ENCODE measurements around the gene PFAS. TPM values are rescaled to one million over a fixed set of nuclear protein-coding genes. Genes with fewer than 3 reads are reported as not detected.

PFAS gene
- total and polyA plus RNA-seq, 10 donors = 12.6 to 70.3 (median 26.4) TPM

- 84 to 90% (median 87%) methylated on average over 24 of the region's 24 CpGs for WGBS, 5 donors
- no peaks in the 10 kb centered on the region for H3K4me1 ChIP-seq
- H3K9me3 ChIP-seq = no peaks in the 10 kb centered on the region
- intact Hi-C loops (cut with DNase I; ENCODE audit: low total_unique reads) = no loop called here
- peak; percentile 56 for DNase-seq
- no peak overlapping the region for H3K27ac ChIP-seq
- H3K36me3 ChIP-seq = peaks cover 0 to 37% (median 0%) of the 10 kb centered on the region in 6 donors
- TF ChIP-seq POLR2A (IDR thresholded peaks at IDR 0.05) (no peak), CTCF (IDR thresholded peaks at IDR 0.05 in 8 of 11, conservative IDR thresholded peaks at IDR 0.05 in 3 of 11) (no peak), POLR2AphosphoS5 (IDR thresholded peaks at IDR 0.05) (peak in 1 of 3 donors; percentile 15)
- H3K4me3 ChIP-seq = no peak overlapping the region
- H3K27me3 ChIP-seq (replicated peaks in 1 of 7) = peaks cover 0 to 36% (median 4%) of the 10 kb centered on the region in 7 donors
Measured at GRCh38 chr17:8318010-8318935, 69.2 kb downstream of the PFAS start.

Other genes starting within 250 kb of the PFAS start
- gene GUCY2D, start 246.7 kb upstream of the PFAS start, total RNA-seq = under 1 TPM in 2 of 7 donors, not detected in 5; 0.07 to 0.43 TPM
- under 1 TPM in 1 of 3 donors, not detected in 2; 0.03 TPM for gene GUCY2D, start 246.7 kb upstream of the PFAS start, polyA plus RNA-seq
- 1 to 10 TPM in 5 of 7 donors, under 1 TPM in 2; 0.13 to 6.2 (median 2.8) TPM for gene ALOX15B, start 210.2 kb upstream of the PFAS start, total RNA-seq
- gene ALOX15B, start 210.2 kb upstream of the PFAS start, polyA plus RNA-seq = 1 to 10 TPM; 1.0 to 7.8 (median 2.7) TPM
- 1 to 10 TPM in 2 of 7 donors, under 1 TPM in 1, not detected in 4; 0.47 to 1.3 (median 1.0) TPM for gene ALOX12B, start 161.6 kb upstream of the PFAS start, total RNA-seq
- under 1 TPM; 0.80 to 0.89 (median 0.83) TPM for gene ALOX12B, start 161.6 kb upstream of the PFAS start, polyA plus RNA-seq
- not detected for gene ALOXE3, start 130.8 kb upstream of the PFAS start, total RNA-seq
- gene ALOXE3, start 130.8 kb upstream of the PFAS start, polyA plus RNA-seq = under 1 TPM in 1 of 3 donors, not detected in 2; 0.03 TPM
- under 1 TPM in 2 of 7 donors, not detected in 5; 0.41 to 0.67 TPM for gene HES7, start 125.2 kb upstream of the PFAS start, total RNA-seq
- gene HES7, start 125.2 kb upstream of the PFAS start, polyA plus RNA-seq = under 1 TPM; 0.04 to 0.53 (median 0.32) TPM
- 100 to 1,000 TPM in 2 of 7 donors, 10 to 100 TPM in 5; 68.0 to 213 (median 73.5) TPM for gene PER1, start 96.9 kb upstream of the PFAS start, total RNA-seq
- gene PER1, start 96.9 kb upstream of the PFAS start, polyA plus RNA-seq = 10 to 100 TPM; 12.6 to 83.0 (median 17.5) TPM
- gene VAMP2, start 86.3 kb upstream of the PFAS start, total RNA-seq = 10 to 100 TPM; 37.5 to 94.8 (median 65.7) TPM
- 10 to 100 TPM; 38.7 to 57.8 (median 38.8) TPM for gene VAMP2, start 86.3 kb upstream of the PFAS start, polyA plus RNA-seq
- gene TMEM107, start 72.9 kb upstream of the PFAS start, total RNA-seq = 10 to 100 TPM; 13.0 to 42.2 (median 22.4) TPM
- 10 to 100 TPM in 2 of 3 donors, 1 to 10 TPM in 1; 8.1 to 14.0 (median 11.9) TPM for gene TMEM107, start 72.9 kb upstream of the PFAS start, polyA plus RNA-seq
- 10 to 100 TPM in 6 of 7 donors, 1 to 10 TPM in 1; 9.5 to 14.6 (median 12.3) TPM for gene BORCS6, start 59.1 kb upstream of the PFAS start, total RNA-seq
- gene BORCS6, start 59.1 kb upstream of the PFAS start, polyA plus RNA-seq = 10 to 100 TPM in 2 of 3 donors, 1 to 10 TPM in 1; 10.0 to 16.5 (median 12.9) TPM
- gene AURKB, start 38.7 kb upstream of the PFAS start, total RNA-seq = 10 to 100 TPM in 4 of 7 donors, 1 to 10 TPM in 3; 2.4 to 21.0 (median 10.6) TPM
- 10 to 100 TPM in 2 of 3 donors, 1 to 10 TPM in 1; 6.2 to 30.9 (median 10.5) TPM for gene AURKB, start 38.7 kb upstream of the PFAS start, polyA plus RNA-seq
- gene CTC1, start 1.2 kb upstream of the PFAS start, total RNA-seq = 100 to 1,000 TPM in 3 of 7 donors, 10 to 100 TPM in 4; 53.9 to 131 (median 91.3) TPM
- gene CTC1, start 1.2 kb upstream of the PFAS start, polyA plus RNA-seq = 10 to 100 TPM; 16.6 to 47.4 (median 22.6) TPM
- 10 to 100 TPM; 18.9 to 25.6 (median 21.2) TPM for gene RANGRF, start 39.4 kb downstream of the PFAS start, total RNA-seq
- gene RANGRF, start 39.4 kb downstream of the PFAS start, polyA plus RNA-seq = 10 to 100 TPM; 52.1 to 55.9 (median 54.1) TPM
- 10 to 100 TPM in 1 of 7 donors, 1 to 10 TPM in 6; 4.2 to 16.7 (median 7.3) TPM for gene SLC25A35, start 46.1 kb downstream of the PFAS start, total RNA-seq
- gene SLC25A35, start 46.1 kb downstream of the PFAS start, polyA plus RNA-seq = 1 to 10 TPM; 4.6 to 5.6 (median 5.5) TPM
- 10 to 100 TPM in 4 of 7 donors, 1 to 10 TPM in 3; 6.9 to 16.7 (median 12.1) TPM for gene ARHGEF15, start 61.0 kb downstream of the PFAS start, total RNA-seq
- 10 to 100 TPM in 1 of 3 donors, 1 to 10 TPM in 2; 2.3 to 14.2 (median 7.3) TPM for gene ARHGEF15, start 61.0 kb downstream of the PFAS start, polyA plus RNA-seq
- not detected for gene ODF4, start 90.6 kb downstream of the PFAS start, total RNA-seq
- not detected for gene ODF4, start 90.6 kb downstream of the PFAS start, polyA plus RNA-seq
- 1,000 to 10,000 TPM; 1,067 to 3,608 (median 1,651) TPM for gene RPL26, start 133.9 kb downstream of the PFAS start, total RNA-seq
- 1,000 to 10,000 TPM; 5,013 to 7,063 (median 6,510) TPM for gene RPL26, start 133.9 kb downstream of the PFAS start, polyA plus RNA-seq
- not detected for gene RNF222, start 148.5 kb downstream of the PFAS start, total RNA-seq
- under 1 TPM in 2 of 3 donors, not detected in 1; 0.03 to 0.05 TPM for gene RNF222, start 148.5 kb downstream of the PFAS start, polyA plus RNA-seq
- gene NDEL1, start 186.6 kb downstream of the PFAS start, total RNA-seq = 100 to 1,000 TPM in 3 of 7 donors, 10 to 100 TPM in 4; 67.7 to 141 (median 90.5) TPM
- gene NDEL1, start 186.6 kb downstream of the PFAS start, polyA plus RNA-seq = 10 to 100 TPM; 11.6 to 26.0 (median 13.6) TPM